Thyroid gland (tissue), 4 donors: ENCODE measurements around the gene RCC2. TPM values are rescaled to one million over a fixed set of nuclear protein-coding genes. Genes with fewer than 3 reads are reported as not detected.

ENCODE experiments used
- DNase-seq, 2 donors: peaks; one replicate each; pipeline ENCODE4 v3.0.0-alpha.2; 2019
- H3K27ac ChIP-seq, 3 donors: fragments of 200-600 bp; sonication (generic); 1 replicate in 2 of 3; 2 replicates in 1 of 3; pipeline ENCODE4 v1.5.1; 2016 to 2019; ENCODE audit warnings: mild to moderate bottlenecking in 1 of 3, moderate library complexity in 1 of 3
- H3K27me3 ChIP-seq: fragments of 200-600 bp; sonication (generic); one replicate; pipeline ENCODE4 v1.5.1; 2019
- H3K36me3 ChIP-seq, 2 donors: fragments of 200-600 bp; sonication (generic); one replicate each; pipeline ENCODE4 v1.5.1; 2016 to 2019
- H3K4me1 ChIP-seq, 2 donors: fragments of 200-600 bp; sonication (generic); one replicate each; pipeline ENCODE4 v1.5.1; 2017 to 2019
- H3K4me3 ChIP-seq, 3 donors: fragments of 200-600 bp; sonication (generic); replicated peaks in 1 of 3; 1 replicate in 2 of 3; 2 replicates in 1 of 3; pipeline ENCODE4 v1.5.1; 2016; ENCODE audit warnings: mild to moderate bottlenecking in 1 of 3
- H3K9me3 ChIP-seq: fragments of 200-600 bp; sonication (generic); one replicate; pipeline ENCODE4 v1.5.1; 2017
- CTCF ChIP-seq, 6 experiments: fragments of 200-600 bp in 3 of 6; fragments of 450-650 bp in 3 of 6; sonication (generic) in 3 of 6; IDR thresholded peaks; one replicate each; pipeline ENCODE4 v1.5.1; 2016 to 2019; ENCODE audit warnings: antibody characterized with exemption in 6 of 6, mild to moderate bottlenecking in 2 of 6, inconsistent platforms in 1 of 6, moderate library complexity in 1 of 6
- POLR2A ChIP-seq, 2 donors: fragments of 450-650 bp; IDR thresholded peaks; one replicate each; pipeline ENCODE4 v1.6.1; 2017; ENCODE audit warnings: antibody characterized with exemption in 2 of 2, mild to moderate bottlenecking in 2 of 2, moderate library complexity in 1 of 2
- WGBS, 2 donors: methylation state at CpG; one replicate each; pipeline ENCODE4 v1.1.5; 2017; 5-methylcytosine and 5-hydroxymethylcytosine counted together
- intact Hi-C: fragments of 100-400 bp; cut with DNase I; formaldehyde crosslinking; loops from one replicate; pipeline ENCODE4 v1.15.1; 2023
- total RNA-seq, 4 donors: library from RNA; depleted of rRNA; stranded (reverse); fragments of >200 nt; gene quantifications; one replicate each; pipeline ENCODE4 v1.2.3, GENCODE V29; 2016

Gene RCC2
- total RNA-seq, 4 donors from 2014 or later, result 20.3 to 35.1 (median 27.7) TPM

GRCh38 chr1:17433261-17433660, 6.2 kb downstream of the RCC2 start:
- 90 to 98% methylated on average over 13 of the region's 13 CpGs for WGBS, 2 donors
- H3K4me1 ChIP-seq, result peaks cover 9 to 14% of the 10 kb centered on the region in 2 donors
- DNase-seq, result no peak
- H3K36me3 ChIP-seq, result no peaks in the 10 kb centered on the region
- TF ChIP-seq POLR2A (IDR thresholded peaks at IDR 0.05) (no peak), CTCF (IDR thresholded peaks at IDR 0.05) (no peak)
- no peaks in the 10 kb centered on the region for H3K27me3 ChIP-seq
- H3K27ac ChIP-seq, result no peak overlapping the region
- H3K4me3 ChIP-seq, result no peak overlapping the region
- intact Hi-C loops, result no loop called here
- no peaks in the 10 kb centered on the region for H3K9me3 ChIP-seq

- no peaks in the 10 kb centered on the region for H3K9me3 ChIP-seq
- H3K27ac ChIP-seq, result no peak overlapping the region
- no peaks in the 10 kb centered on the region for H3K27me3 ChIP-seq
- peaks cover 9 to 19% of the 10 kb centered on the region in 2 donors for H3K4me1 ChIP-seq
- TF ChIP-seq POLR2A (IDR thresholded peaks at IDR 0.05) (no peak), CTCF (IDR thresholded peaks at IDR 0.05) (no peak)
- intact Hi-C loops, result no loop called here
- no peak for DNase-seq
- H3K4me3 ChIP-seq, result no peak overlapping the region
- H3K36me3 ChIP-seq, result peaks cover 3 to 7% of the 10 kb centered on the region in 2 donors
- 98 to 100% methylated on average over 2 to 3 of the region's 3 CpGs for WGBS, 2 donors
Measured at GRCh38 chr1:17432412-17432811, 7.1 kb downstream of the RCC2 start.

GRCh38 chr1:17429183-17429582, 10.3 kb downstream of the RCC2 start:
- intact Hi-C loops, result loop anchor here (10.0 kb wide), 1 partner anchor 176 kb away; no protein-coding TSS in a partner anchor
- 95% methylated on average over 9 of the region's 9 CpGs for WGBS, 2 donors
- no peak overlapping the region for H3K27ac ChIP-seq

GRCh38 chr1:17427696-17428660, 11.5 kb downstream of the RCC2 start:
- Histone ChIP-seq H3K4me1 (peaks cover 0 to 10% of the 10 kb centered on the region in 2 donors), H3K27ac (no peak overlapping the region), H3K27me3 (no peaks in the 10 kb centered on the region), H3K36me3 (peaks cover 33 to 42% of the 10 kb centered on the region in 2 donors), H3K9me3 (no peaks in the 10 kb centered on the region), H3K4me3 (no peak overlapping the region)
- DNase-seq, result peak in 1 of 2 donors; percentile 25
- intact Hi-C loops, result loop anchor here (10.0 kb wide), 1 partner anchor 177 kb away; no protein-coding TSS in a partner anchor
- WGBS, 2 donors, result 79 to 86% methylated on average over 19 to 20 of the region's 21 CpGs
- no peak for TF ChIP-seq POLR2A (IDR thresholded peaks at IDR 0.05)
- TF ChIP-seq CTCF (IDR thresholded peaks at IDR 0.05), result no peak

More at GRCh38 chr1:17429183-17429582, 10.3 kb downstream of the RCC2 start:
- no peak for TF ChIP-seq POLR2A (IDR thresholded peaks at IDR 0.05)
- TF ChIP-seq CTCF (IDR thresholded peaks at IDR 0.05), result no peak
- no peak for DNase-seq
- Histone ChIP-seq H3K4me1 (peaks cover 0 to 10% of the 10 kb centered on the region in 2 donors), H3K9me3 (no peaks in the 10 kb centered on the region), H3K27me3 (no peaks in the 10 kb centered on the region), H3K36me3 (peaks cover 27 to 34% of the 10 kb centered on the region in 2 donors), H3K4me3 (no peak overlapping the region)
